ENCODE results near the gene HNRNPUL1.
"Not testable (repeated sequence)": the region's sequence is repeated elsewhere in the genome, so short reads cannot be mapped to it uniquely, and the experiment has no call there.

HNRNPUL1 gene

GRCh38 chr19:41278478-41278877, 14.3 kb downstream of the HNRNPUL1 start:
- no peak for DNase-seq

DNA sequence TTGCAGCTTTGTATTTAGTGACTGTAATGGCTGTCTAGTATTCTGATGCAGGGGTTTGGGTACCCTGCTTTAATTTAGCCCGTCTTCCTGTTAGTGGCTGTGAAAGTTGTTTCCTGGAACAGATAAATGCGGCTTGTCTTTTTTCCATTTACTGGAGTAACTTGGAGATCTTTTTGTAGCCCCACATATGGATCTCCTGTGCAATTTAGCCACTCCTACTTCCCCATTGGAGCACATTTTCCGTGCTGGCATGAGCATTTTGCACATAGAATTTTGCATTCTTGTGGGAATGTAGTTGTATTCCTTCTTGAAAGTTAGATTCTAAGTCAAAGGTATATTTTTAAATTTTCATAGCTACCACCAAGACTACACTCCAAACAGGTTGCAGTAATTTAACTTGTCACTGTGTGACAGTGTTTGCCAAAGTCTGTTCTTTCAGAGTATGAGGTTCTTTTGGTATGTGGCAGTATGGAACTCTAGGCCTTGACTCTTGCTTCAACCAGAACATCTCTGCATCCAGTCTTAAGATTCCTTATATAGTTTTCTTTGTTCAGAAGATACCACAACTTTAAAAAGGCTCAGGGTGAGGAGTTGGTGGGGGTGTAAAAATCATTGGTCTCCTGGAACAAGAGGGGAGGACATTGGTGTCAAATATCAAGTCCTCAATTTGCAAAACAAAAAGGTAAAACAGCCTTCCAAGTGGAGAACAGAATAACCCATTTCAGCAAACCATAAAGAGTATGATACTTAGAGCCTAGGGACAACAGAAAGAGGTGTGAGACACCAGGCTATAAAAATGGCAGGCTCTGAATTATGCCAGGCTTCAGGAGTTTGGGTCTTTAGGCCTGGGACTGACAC, 24.7 kb downstream of the HNRNPUL1 start:
- DNase-seq, result no peak

- DNase-seq, result not testable (repeated sequence)
These were observed 25.6 kb downstream of the HNRNPUL1 start for GRCh38 chr19:41289814-41290213.

DNA sequence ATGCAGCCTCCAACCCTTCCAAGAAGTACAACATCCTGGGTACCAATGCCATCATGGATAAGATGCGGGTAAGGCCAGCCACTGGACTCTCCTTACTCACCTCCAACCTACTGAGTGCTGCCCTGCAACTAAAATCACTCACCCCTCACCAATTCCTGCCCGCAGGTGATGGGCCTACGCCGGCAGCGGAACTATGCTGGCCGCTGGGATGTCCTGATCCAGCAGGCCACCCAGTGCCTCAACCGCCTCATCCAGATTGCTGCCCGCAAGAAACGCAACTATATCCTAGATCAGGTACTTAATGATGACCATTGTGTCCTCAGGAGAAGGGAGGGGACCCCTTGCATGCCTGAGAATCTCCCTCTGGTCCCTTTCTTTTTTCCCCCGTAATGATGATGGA, 30.2 kb downstream of the HNRNPUL1 start:
- DNase-seq, result no peak

DNA sequence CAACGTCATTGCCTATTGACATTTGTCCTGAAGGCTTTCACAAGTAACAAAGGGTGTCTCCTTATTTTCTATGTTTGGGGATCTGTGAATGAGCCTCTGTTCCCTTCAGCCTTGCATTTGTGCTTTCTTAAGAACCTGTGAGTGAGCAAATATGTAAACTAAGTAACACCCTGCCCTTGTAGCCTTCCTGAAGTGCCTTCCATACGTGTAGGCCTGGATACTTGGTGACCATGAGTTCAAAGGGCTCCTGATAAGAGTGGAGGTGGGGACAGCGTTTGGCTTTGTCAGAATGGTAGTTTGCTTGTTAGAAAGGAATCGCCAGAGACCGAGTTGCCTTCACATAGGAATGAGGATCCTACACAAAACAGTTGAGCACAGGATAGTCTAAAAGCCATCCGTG, 31.3 kb downstream of the HNRNPUL1 start:
- DNase-seq, result no peak

GRCh38 chr19:41296433-41296871, 32.3 kb downstream of the HNRNPUL1 start:
- no peak for DNase-seq

DNA sequence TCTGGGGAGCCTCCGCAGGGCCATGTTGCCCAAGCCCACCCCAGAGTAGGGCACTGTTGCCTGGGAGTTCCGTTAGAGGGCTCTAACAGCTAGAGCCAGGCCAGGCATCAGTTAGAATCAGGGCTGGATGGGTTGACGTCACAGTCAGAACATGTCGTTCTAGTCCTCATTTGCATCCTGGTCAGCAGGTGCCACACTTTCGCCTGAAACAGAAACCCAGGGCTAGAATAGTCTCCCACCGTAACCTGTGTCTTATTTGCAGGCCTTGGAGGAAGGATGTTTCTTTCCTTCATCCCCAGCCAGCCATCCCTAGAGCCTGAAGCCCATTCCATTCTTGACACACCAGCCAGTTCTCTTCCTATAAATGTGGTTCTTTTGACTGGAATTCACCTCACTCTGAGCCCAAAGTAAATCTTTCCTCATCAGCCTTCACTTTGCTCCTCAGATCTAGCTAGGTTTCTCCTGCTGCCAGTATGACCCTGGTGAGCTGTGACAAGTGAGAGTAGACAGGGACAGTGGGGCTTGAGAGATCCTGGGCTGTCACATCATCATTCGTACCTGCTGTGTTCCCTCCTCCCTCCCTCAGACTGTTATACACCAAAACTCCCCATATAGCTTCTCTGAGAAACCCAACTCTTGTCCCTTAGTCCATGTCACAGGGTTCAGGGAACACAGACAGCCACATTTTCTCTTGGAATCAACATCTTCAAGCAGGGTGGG, 33.6 kb downstream of the HNRNPUL1 start:
- DNase-seq, result no peak

- DNase-seq, result peak; percentile 93
These were observed 34.3 kb downstream of the HNRNPUL1 start for GRCh38 chr19:41298348-41298964.

GRCh38 chr19:41299046-41299754, 35.0 kb downstream of the HNRNPUL1 start:
- DNase-seq, result no peak

- DNase-seq, result peak; percentile 76
These were observed 35.5 kb downstream of the HNRNPUL1 start for GRCh38 chr19:41299755-41300089.

- no peak for DNase-seq
These were observed 36.4 kb downstream of the HNRNPUL1 start for GRCh38 chr19:41300555-41300954.

- no peak for DNase-seq
These were observed 38.6 kb downstream of the HNRNPUL1 start for GRCh38 chr19:41302624-41303351.

- no peak for DNase-seq
These were observed 39.8 kb downstream of the HNRNPUL1 start for GRCh38 chr19:41303954-41304353.

GRCh38 chr19:41304706-41305483, 40.7 kb downstream of the HNRNPUL1 start:
- DNase-seq, result no peak

GRCh38 chr19:41305927-41306793, 42.0 kb downstream of the HNRNPUL1 start:
- DNase-seq, result no peak

DNA sequence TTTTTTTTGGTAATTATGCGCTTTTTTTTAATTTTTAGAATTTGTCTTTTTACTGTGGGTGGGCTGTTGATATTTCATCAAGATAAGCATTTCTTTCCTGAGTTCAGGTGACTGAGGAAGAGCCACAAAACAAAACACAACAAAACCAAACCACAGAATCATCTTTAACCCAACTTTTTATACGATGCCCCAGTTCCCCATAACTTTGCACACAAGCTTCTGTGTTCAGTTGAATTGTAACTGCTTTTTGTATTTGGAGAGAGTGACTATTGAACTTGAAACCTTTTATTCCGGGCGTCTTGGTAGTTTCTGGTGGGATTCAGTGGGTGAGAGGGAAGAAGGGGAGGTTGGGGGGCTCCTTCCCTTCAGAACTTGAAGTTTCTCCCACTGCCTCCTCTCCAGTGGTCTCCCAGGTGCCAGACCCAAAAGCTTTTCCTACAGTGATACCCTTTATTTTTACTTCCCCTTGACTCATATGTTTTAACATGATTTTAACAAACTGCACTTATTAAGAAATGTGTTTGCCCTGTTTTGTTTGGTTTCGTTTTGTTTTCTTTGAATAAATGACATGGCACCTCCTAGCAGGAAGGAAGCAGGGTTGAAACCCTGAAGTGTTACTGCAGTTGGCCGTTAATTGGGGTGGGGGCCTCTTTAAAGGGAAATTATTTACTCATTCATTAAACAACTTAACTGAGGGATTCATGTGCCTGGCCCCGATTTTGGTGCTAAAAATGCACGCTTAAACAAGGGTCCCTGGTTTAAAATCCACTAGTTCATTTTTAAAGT, 43.1 kb downstream of the HNRNPUL1 start:
- DNase-seq, result no peak

DNA sequence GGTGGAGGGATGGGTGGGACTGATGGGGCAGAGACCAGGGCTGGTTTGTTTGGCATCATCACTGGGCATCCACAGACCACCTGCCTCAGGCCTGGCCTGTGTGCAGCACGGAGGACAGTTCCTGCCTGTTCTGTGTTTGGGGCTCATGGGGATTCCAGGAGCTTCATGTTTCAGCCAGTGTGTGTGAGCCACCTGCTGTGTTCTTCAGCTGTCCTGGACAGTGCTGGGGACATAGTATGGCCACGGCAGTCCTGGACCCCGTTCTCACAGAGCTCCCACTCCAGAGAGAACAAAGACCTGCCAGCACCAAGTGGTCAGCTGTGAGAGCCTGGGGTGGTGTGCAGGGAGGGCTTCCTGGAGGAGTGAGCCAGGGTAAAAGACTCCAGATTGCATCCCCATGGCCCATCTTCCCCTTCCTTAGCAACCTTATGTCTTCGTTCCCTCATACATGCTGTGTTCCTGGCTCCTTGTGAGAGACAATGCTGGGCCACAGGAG, 43.8 kb downstream of the HNRNPUL1 start:
- no peak for DNase-seq

DNA sequence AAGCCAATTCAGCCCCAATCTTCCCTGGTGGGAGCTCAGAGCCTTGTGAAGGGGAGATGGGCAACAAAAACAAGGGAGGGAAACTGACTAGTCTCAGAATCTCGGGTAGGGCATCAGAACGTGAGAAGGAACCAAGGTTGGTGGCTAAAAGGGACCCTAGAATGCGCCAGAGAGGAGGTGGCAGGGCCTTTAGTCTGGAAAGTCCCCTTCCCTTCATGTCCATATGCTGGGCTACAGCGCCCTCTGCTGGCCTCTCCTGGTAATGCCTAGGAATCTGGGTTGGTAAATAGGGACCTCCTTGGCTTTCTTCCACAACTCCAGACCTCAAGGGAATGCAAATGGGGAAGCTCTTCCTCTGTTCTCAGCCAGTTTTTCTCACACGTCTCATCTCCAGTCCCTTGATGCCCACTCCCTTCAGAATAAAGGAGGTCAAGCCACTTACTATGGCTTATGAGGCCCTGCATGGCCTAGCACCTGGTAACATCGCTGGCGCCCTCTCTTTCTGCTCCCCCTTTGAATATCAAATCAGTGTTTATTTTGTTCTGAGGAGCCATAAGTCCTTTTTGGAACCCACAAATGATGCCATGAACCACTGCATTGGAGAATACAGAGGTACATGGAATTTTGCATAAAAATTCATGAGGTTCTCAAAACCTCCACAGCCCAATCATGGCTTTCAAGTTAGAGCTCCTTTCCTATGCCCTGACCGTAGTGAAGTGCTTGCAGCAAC, 44.4 kb downstream of the HNRNPUL1 start:
- peak; percentile 90 for DNase-seq

Measured in left hindlimb (tissue), 1 donor.